ENCODE measurements around the gene DEFB114.

DEFB114 gene

DNA sequence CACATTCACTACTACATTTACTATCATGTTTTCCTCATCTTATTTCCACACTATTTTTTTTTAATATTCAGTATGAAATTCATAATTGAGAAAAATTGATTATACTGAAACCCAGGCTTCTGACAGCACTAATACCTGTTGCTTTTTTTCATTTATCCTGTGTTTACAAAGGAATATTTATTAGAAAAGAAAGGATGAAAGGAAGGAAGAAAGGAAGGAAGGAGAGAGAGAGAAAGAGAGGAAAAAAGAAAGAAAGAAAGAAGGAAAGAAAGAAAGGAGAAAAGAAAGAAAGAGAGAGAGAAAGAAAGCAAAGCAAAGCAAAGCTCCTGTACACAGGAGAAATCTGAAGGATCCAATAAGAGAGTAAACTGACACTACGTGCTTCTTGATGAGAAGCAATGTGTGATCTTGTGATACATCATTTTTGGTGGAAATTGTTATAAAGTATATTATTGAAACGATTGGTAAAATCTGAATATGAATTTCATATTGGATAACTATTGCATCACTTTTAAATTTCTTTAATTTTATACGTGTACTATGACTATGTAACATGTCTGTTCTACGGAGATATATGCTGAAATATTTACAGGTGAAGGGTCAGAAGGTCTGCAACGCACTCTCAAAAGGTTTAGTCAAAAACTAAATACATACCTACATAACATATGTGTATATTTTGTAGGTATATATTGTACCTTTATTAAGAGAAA is 43.9 kb downstream of the DEFB114 start:
- no peak for DNase-seq (ENCODE audit: extremely low read depth, low read depth)
- no peak for TF ChIP-seq CTCF (IDR thresholded peaks at IDR 0.05; ENCODE audit: low read depth, low read length)

- no peak for DNase-seq (ENCODE audit: extremely low read depth, low read depth)
- TF ChIP-seq CTCF (IDR thresholded peaks at IDR 0.05; ENCODE audit: low read depth, low read length) = no peak
Observed at GRCh38 chr6:49919261-49919660, 44.7 kb downstream of the DEFB114 start.

- TF ChIP-seq CTCF (IDR thresholded peaks at IDR 0.05; ENCODE audit: low read depth, low read length) = no peak
- DNase-seq (ENCODE audit: extremely low read depth, low read depth) = no peak
Observed at GRCh38 chr6:49918787-49919186, 45.2 kb downstream of the DEFB114 start.

GRCh38 chr6:49915035-49915434 is 48.9 kb downstream of the DEFB114 start:
- TF ChIP-seq CTCF (IDR thresholded peaks at IDR 0.05; ENCODE audit: low read depth, low read length) = no peak
- no peak for DNase-seq (ENCODE audit: extremely low read depth, low read depth)

DNA sequence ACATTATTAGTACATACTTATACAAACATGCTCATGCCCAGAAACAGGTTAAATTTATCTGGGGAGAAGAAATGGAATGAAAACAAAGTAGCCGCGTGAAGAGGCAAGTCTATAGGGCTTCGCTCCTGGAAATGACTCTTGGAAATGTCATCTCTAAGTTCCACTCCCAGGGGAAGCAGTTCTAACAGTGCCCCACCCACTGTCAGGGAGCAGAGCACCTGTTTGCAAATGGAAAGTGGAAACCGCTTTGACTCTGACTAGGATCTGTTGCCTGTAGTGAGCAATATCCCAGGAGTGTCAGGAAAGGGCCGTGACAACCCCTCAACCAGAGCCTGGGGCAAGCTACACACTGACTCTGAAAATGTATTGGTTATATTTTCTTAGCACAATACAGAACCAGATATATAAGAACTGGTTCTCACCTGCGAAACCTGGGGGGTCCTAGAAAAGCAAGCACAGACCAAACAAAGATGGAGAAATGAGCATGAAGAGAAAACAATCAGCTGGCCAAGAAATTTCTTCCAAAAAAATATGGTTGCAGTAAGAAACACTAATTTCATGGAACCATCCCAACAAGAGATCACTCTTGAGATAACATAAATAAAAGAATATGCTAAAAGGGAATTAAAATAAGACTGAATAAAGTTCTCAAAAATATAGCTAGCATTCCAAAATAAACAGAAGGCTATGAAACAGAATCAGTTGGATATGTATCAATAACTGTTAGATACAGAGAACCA is 50.2 kb downstream of the DEFB114 start:
- DNase-seq (ENCODE audit: extremely low read depth, low read depth) = no peak

GRCh38 chr6:49912196-49912595 is 51.8 kb downstream of the DEFB114 start:
- DNase-seq (ENCODE audit: extremely low read depth, low read depth) = no peak
- TF ChIP-seq CTCF (IDR thresholded peaks at IDR 0.05; ENCODE audit: low read depth, low read length) = no peak

More for the DNA sequence above, 50.2 kb downstream of the DEFB114 start:
- no peak for TF ChIP-seq CTCF (IDR thresholded peaks at IDR 0.05; ENCODE audit: low read depth, low read length)

- no peak for TF ChIP-seq CTCF (IDR thresholded peaks at IDR 0.05; ENCODE audit: low read depth, low read length)
- no peak for DNase-seq (ENCODE audit: extremely low read depth, low read depth)
Observed at GRCh38 chr6:49911252-49911651, 52.7 kb downstream of the DEFB114 start.

Measured in AG09319 (cell line).